Measurements from ENCODE around the gene SLC15A3. TPM values are rescaled to one million over a fixed set of nuclear protein-coding genes. Genes with fewer than 3 reads are reported as not detected.
A peak's percentile ranks its signal among the peaks of the same experiment; 100 is the strongest.

SLC15A3 gene
- total RNA-seq, 1 donor from 2014 or later: 19.1 TPM

GRCh38 chr11:60951606-60951903 lies 421 bp downstream of the SLC15A3 start:
- intact Hi-C loops (cut with DNase I): no loop called here
- DNase-seq (no peak), ATAC-seq (ENCODE audit: poor library complexity) (peak; percentile 17)

GRCh38 chr11:60950933-60951605 lies 907 bp downstream of the SLC15A3 start:
- ATAC-seq (ENCODE audit: poor library complexity): peak; percentile 11
- peak; percentile 69 for DNase-seq

DNA sequence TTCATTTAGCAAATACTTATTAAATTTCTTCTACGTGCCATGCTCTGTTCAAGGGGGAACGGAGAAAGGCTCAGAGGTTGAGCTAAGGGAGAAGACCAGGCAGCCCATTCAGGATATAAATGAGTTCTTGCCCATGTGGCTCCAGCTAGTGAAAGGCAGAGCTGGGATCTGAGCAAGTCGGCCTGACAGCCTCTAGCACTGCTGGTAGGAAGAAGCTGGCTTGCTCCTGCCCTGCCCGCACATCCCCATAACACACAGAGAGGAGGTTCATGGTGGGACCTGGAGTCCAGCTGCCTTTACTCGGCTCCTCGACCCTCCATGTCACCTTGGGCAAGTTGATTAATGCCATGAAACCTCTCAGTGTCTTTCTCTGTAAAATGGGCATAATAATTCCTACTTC lies 2.0 kb downstream of the SLC15A3 start:
- ATAC-seq (ENCODE audit: poor library complexity) (no peak), DNase-seq (no peak)
- intact Hi-C loops (cut with DNase I): no loop called here

More at GRCh38 chr11:60950933-60951605, 907 bp downstream of the SLC15A3 start:
- intact Hi-C loops (cut with DNase I): no loop called here

- DNase-seq (no peak), ATAC-seq (ENCODE audit: poor library complexity) (no peak)
- intact Hi-C loops (cut with DNase I): no loop called here
Measured at GRCh38 chr11:60948250-60948649, 3.7 kb downstream of the SLC15A3 start.

GRCh38 chr11:60947700-60948099 lies 4.3 kb downstream of the SLC15A3 start:
- DNase-seq (no peak), ATAC-seq (ENCODE audit: poor library complexity) (no peak)
- intact Hi-C loops (cut with DNase I): no loop called here

GRCh38 chr11:60946601-60947264 lies 5.2 kb downstream of the SLC15A3 start:
- ATAC-seq (ENCODE audit: poor library complexity) (no peak), DNase-seq (no peak)

GRCh38 chr11:60945295-60945667 lies 6.7 kb downstream of the SLC15A3 start:
- DNase-seq (no peak), ATAC-seq (ENCODE audit: poor library complexity) (no peak)
- intact Hi-C loops (cut with DNase I): no loop called here

More at GRCh38 chr11:60946601-60947264, 5.2 kb downstream of the SLC15A3 start:
- intact Hi-C loops (cut with DNase I): no loop called here

DNA sequence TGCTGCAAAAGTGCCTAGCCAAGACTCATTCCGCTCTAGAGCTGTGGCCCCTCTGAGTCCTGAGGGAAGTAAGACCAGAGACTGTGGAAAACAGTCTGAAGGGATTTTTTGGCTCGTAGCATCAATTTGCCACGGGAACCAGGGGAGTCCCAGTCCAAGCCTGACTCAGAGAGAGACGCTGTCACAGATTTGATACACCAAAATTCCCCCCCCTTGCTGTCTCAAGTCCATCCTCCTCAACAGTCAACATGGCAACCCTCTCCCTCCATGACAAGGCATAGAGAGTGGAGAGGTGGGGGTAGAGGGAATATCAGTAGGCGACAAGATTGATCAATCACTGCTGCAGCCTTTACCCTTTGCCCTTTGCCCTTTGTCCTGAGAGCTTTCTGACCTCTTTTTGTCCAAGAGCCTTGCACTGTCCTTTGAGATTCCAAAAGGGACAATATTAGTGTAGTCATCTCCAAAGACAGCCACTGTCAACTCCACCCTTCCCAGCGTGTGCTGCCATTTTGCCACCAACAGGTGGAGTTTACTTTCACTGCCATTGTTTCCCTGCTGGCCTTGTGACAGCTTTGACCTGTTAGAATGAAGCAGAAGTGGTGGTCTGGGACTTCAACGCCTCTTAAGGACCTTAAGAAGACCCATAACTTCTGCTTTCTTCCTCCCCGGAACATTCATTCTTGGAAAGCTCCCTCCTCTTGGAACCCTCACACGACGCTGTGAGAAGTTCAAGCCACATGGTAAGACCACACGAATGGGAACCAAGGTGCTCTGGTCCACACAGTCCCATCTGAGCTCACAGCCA lies 7.3 kb downstream of the SLC15A3 start:
- intact Hi-C loops (cut with DNase I): no loop called here
- DNase-seq: no peak

DNA sequence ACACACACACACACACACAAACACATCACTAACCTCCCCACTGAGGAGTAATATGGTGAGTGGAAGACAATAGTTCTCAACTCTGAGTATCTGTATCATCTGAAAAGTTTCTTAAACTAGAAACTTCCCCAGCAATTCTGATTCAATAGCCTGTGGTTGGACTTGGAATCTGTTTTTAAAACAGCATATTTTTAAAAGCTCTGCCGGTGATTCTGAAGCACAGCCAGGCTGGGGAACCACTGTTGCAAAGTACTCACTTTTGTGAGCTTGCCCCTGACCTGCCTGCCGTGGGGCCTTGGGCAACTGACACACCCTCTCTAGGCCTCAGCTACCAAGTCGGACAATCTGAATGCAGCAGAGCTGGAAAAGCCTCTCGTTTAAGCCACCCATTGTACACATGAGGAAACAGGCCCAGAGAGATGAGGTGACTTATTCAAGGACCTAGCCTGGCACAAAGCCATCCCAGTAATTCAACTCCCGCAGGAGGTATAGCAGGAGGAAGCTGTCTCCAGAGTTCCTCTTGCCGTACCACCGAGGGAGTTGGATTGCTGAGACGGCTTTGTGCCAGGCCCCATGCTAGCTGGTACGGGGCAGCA lies 8.9 kb downstream of the SLC15A3 start:
- DNase-seq (no peak), ATAC-seq (ENCODE audit: poor library complexity) (no peak)
- intact Hi-C loops (cut with DNase I): no loop called here

More for the DNA sequence above, 7.3 kb downstream of the SLC15A3 start:
- no peak for ATAC-seq (ENCODE audit: poor library complexity)

DNA sequence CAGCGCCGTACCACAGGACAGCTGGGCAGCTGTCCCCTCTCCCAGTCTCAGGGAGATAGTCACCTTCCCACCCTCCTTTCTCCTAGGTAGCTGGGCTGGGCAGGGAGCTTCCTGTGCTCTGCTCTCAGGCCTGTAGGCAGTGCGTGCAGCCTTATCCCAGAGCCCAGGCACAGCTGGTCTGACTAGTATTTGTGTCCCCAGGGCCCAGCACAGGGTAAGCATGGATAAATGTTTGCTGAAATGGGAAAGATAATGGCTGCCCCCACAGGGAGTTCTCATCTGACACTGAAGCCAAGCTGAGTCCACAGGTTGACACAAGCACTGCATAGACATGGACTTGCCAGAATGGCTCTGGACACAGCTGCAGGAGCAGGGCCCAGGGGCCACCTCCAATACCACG lies 9.8 kb downstream of the SLC15A3 start:
- intact Hi-C loops (cut with DNase I): no loop called here
- DNase-seq (no peak), ATAC-seq (ENCODE audit: poor library complexity) (no peak)

- ATAC-seq (ENCODE audit: poor library complexity) (no peak), DNase-seq (no peak)
- intact Hi-C loops (cut with DNase I): no loop called here
Measured at GRCh38 chr11:60941371-60942119, 10.4 kb downstream of the SLC15A3 start.

GRCh38 chr11:60939855-60940254 lies 12.1 kb downstream of the SLC15A3 start:
- ATAC-seq (ENCODE audit: poor library complexity) (no peak), DNase-seq (no peak)
- intact Hi-C loops (cut with DNase I): no loop called here

GRCh38 chr11:60939301-60939700 lies 12.7 kb downstream of the SLC15A3 start:
- intact Hi-C loops (cut with DNase I): no loop called here
- no peak for DNase-seq

DNA sequence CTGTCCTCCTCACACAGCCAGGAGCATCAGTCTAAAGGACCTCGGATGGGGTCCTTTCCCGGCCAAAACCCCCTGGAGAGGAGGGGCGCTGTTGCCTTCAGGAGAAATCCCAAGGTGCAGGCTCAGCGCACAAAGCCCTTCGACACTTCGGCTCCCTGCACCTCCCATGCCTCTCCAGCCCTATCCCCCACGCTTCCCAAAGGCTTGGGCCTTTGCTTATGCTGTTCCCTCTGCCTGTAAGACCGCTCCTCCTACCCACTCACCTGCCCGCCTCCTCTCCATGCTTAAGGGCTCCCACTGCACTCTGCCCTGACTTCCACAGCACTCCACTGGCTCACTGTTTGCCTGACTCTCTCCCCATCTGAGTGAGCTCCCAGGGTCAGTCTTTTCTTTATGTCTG lies 13.5 kb downstream of the SLC15A3 start:
- ATAC-seq (ENCODE audit: poor library complexity) (no peak), DNase-seq (no peak)
- intact Hi-C loops (cut with DNase I): no loop called here

More at GRCh38 chr11:60939301-60939700, 12.7 kb downstream of the SLC15A3 start:
- ATAC-seq (ENCODE audit: poor library complexity): no peak

- intact Hi-C loops (cut with DNase I): no loop called here
- ATAC-seq (ENCODE audit: poor library complexity) (no peak), DNase-seq (no peak)
Measured at GRCh38 chr11:60937811-60938210, 14.2 kb downstream of the SLC15A3 start.

- no peak for DNase-seq
- intact Hi-C loops (cut with DNase I): no loop called here
- peak; percentile 5 for ATAC-seq (ENCODE audit: poor library complexity)
Measured at GRCh38 chr11:60937144-60937527, 14.8 kb downstream of the SLC15A3 start.

GRCh38 chr11:60936467-60937143 lies 15.4 kb downstream of the SLC15A3 start:
- ATAC-seq (ENCODE audit: poor library complexity) (no peak), DNase-seq (no peak)
- intact Hi-C loops (cut with DNase I): no loop called here

GRCh38 chr11:60935676-60936442 lies 16.1 kb downstream of the SLC15A3 start:
- ATAC-seq (ENCODE audit: poor library complexity): no peak
- DNase-seq: no peak
- intact Hi-C loops (cut with DNase I): no loop called here
